Stimulated activated CD4-positive, alpha-beta T cell treated with anti-CD3 and anti-CD28 coated beads, Interleukin-15, amount 100 ng/mL, for 24 hours (primary cell): ENCODE measurements around the gene RRM2.

Experiments used
- DNase-seq: peaks from one replicate; pipeline ENCODE4 v3.0.0-alpha.2; 2020

RRM2 gene

DNA sequence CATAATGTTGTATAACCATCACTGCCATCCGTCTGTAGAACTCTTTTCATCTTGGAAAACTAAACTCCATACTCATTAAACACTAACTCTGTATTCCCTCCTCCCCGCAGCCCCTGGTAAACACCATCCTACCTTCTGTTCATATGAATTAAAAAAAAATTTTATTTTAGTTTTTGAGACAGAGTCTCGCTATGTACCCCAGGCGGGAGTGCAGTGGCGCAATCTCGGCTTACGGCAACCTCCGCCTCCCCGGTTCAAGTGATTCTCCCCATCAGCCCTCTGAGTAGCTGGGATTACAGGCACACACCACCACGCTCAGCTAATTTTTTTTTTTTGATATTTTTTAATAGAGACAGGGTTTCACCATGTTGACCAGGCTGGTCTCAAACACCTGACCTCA, 52.9 kb downstream of the RRM2 start:
- no peak for DNase-seq

- no peak for DNase-seq
Measured at GRCh38 chr2:10178751-10179150, 56.2 kb downstream of the RRM2 start.

DNA sequence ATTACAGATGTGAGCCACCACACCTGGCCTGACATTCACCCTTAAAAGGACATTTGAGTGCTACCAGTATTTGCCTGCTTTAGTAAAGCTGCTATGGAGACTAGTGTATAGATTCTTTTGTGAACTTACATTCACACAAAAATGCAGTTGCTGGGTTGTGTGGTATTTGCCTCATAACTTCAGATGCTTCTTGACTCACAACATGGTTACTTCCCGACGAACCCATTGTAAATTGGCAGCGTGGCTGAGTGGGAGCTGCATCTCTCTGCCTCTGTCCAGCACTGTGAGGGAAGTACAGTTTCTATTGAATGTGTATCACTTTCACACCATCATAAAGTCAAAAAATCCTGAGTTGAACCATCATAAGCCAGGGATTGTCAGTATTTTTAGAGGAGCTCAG, 56.9 kb downstream of the RRM2 start:
- DNase-seq = no peak

GRCh38 chr2:10180229-10180628, 57.7 kb downstream of the RRM2 start:
- no peak for DNase-seq
